ENCODE data around the gene ACTL7A. TPM values are rescaled to one million over a fixed set of nuclear protein-coding genes. Genes with fewer than 3 reads are reported as not detected.

Gene ACTL7A
- total and polyA plus RNA-seq, 9 of the 15 experiments (the other 6 are each of a cell fraction or from before 2014, with no cell fraction given), result not detected

- in situ Hi-C loops (cut with MboI), result no loop called here
- intact Hi-C loops (cut with micrococcal nuclease), result no loop called here
- CTCF ChIA-PET (ENCODE audit: low intra/inter-chr PET ratio), result no interaction called here
- POLR2A ChIA-PET, result no interaction called here
- H3K36me3 ChIP-seq (ENCODE audit: control insufficient read depth, insufficient read depth, low read length), result no peaks in the 10 kb centered on the region
- H2AFZ ChIP-seq (ENCODE audit: low read depth, low read length), result no peak overlapping the region
- no peak overlapping the region for H3K27ac ChIP-seq (ENCODE audit: extremely low read depth, low read depth, low read length)
- no peaks in the 10 kb centered on the region for H4K20me1 ChIP-seq (replicated peaks; ENCODE audit: control insufficient read depth, insufficient read depth, low read length)
- H3K9me3 ChIP-seq (replicated peaks; ENCODE audit: control insufficient read depth, insufficient read depth, low read depth, low read length), result no peaks in the 10 kb centered on the region
- FAIRE-seq (no peak), ATAC-seq (no peak), DNase-seq (ENCODE audit: extremely low read depth in 1 of 4, low spot score in 3 of 4) (no peak)
- H3K27me3 ChIP-seq (ENCODE audit: control insufficient read depth in 2 of 2, insufficient read depth in 2 of 2, low read length in 2 of 2), result peaks cover 4 to 8% of the 10 kb centered on the region in 2 experiments; a peak in 4 of 5 replicates
- no peaks in the 10 kb centered on the region for H3K9me1 ChIP-seq (ENCODE audit: control insufficient read depth, insufficient read depth, low read length)
- no peak overlapping the region for H3K4me3 ChIP-seq
- H3K4me1 ChIP-seq (replicated peaks in 1 of 2; ENCODE audit: control insufficient read depth in 2 of 2, insufficient read depth in 2 of 2, low read length in 2 of 2), result no peaks in the 10 kb centered on the region
- TF ChIP-seq ZNF311 (CRISPR knock-in tag; IDR thresholded peaks at IDR 0.05) (no peak), REST (IDR thresholded peaks at IDR 0.05; ENCODE audit: borderline replicate concordance) (no peak), REST (CRISPR knock-in tag; IDR thresholded peaks at IDR 0.05; ENCODE audit: low read depth) (no peak), BCL6 (CRISPR knock-in tag; IDR thresholded peaks at IDR 0.05) (no peak)
- no peak overlapping the region for H3K4me2 ChIP-seq (ENCODE audit: insufficient read depth, low read length)
- no peaks in the 10 kb centered on the region for H3K79me2 ChIP-seq (ENCODE audit: control insufficient read depth, insufficient read depth, low read length)
- BruUV-seq (replicated peaks), result no TSS peak
- WGBS (ENCODE audit: insufficient coverage, low coverage, missing lambda C conversion rate), result 30% methylated on average over 7 of the region's 7 CpGs
- H3K9ac ChIP-seq (ENCODE audit: insufficient read depth in 1 of 2, low read depth in 2 of 2, low read length in 2 of 2), result no peak overlapping the region
Observed at GRCh38 chr9:108861464-108861863, 602 bp upstream of the ACTL7A start.

Data from K562 (cell line).